GM23338 (cell line): ENCODE measurements around the gene SLC2A4RG.

ENCODE experiments used
- CREB1 ChIP-seq: fragments of 250-450 bp; sonication (Bioruptor Pico); IDR thresholded peaks from 2 replicates; pipeline ENCODE4 v1.5.0; 2020; ENCODE audit warnings: low read depth, mild to moderate bottlenecking, moderate library complexity
- CTCF ChIP-seq, 2 experiments: fragments of 200-600 bp in 1 of 2; sonication (generic) in 1 of 2; conservative IDR thresholded peaks; 2 replicates each; pipeline versions ENCODE4 v1.5.1 to v1.6.1; 2016 to 2017; ENCODE audit warnings: antibody characterized with exemption in 2 of 2, low read depth in 2 of 2, mild to moderate bottlenecking in 2 of 2, moderate library complexity in 1 of 2
- EZH2 ChIP-seq: fragments of 200-600 bp; sonication (generic); IDR thresholded peaks from one replicate; pipeline ENCODE4 v1.8.0; 2017; ENCODE audit warnings: antibody characterized with exemption, mild to moderate bottlenecking, low read depth; ENCODE audit not compliant: unreplicated experiment
- EZH2phosphoT487 ChIP-seq: fragments of 200-600 bp; sonication (generic); IDR thresholded peaks from one replicate; pipeline ENCODE4 v1.8.1; 2018; ENCODE audit warnings: antibody characterized with exemption; ENCODE audit not compliant: unreplicated experiment
- JUNB ChIP-seq: IDR thresholded peaks from one replicate; pipeline ENCODE4 v1.6.1; 2016; ENCODE audit warnings: antibody characterized with exemption; ENCODE audit not compliant: unreplicated experiment
- POLR2AphosphoS5 ChIP-seq: IDR thresholded peaks from 2 replicates; pipeline ENCODE4 v1.6.1; 2016; ENCODE audit warnings: antibody characterized with exemption, low read depth
- REST ChIP-seq: IDR thresholded peaks from one replicate; pipeline ENCODE4 v1.6.1; 2018; ENCODE audit warnings: antibody characterized with exemption; ENCODE audit not compliant: unreplicated experiment
- STAT1 ChIP-seq: IDR thresholded peaks from one replicate; pipeline ENCODE4 v1.6.1; 2016; ENCODE audit warnings: antibody characterized with exemption; ENCODE audit not compliant: unreplicated experiment
- ZNF331 ChIP-seq: fragments of 250-450 bp; sonication (Bioruptor Pico); IDR thresholded peaks from 2 replicates; pipeline ENCODE4 v1.5.0; 2020; ENCODE audit warnings: low read depth, mild to moderate bottlenecking, moderate library complexity
- ZNF462 ChIP-seq: fragments of 250-450 bp; sonication (Bioruptor Pico); IDR thresholded peaks from 2 replicates; pipeline ENCODE4 v1.5.0; 2020; ENCODE audit warnings: mild to moderate bottlenecking, moderate library complexity

DNA sequence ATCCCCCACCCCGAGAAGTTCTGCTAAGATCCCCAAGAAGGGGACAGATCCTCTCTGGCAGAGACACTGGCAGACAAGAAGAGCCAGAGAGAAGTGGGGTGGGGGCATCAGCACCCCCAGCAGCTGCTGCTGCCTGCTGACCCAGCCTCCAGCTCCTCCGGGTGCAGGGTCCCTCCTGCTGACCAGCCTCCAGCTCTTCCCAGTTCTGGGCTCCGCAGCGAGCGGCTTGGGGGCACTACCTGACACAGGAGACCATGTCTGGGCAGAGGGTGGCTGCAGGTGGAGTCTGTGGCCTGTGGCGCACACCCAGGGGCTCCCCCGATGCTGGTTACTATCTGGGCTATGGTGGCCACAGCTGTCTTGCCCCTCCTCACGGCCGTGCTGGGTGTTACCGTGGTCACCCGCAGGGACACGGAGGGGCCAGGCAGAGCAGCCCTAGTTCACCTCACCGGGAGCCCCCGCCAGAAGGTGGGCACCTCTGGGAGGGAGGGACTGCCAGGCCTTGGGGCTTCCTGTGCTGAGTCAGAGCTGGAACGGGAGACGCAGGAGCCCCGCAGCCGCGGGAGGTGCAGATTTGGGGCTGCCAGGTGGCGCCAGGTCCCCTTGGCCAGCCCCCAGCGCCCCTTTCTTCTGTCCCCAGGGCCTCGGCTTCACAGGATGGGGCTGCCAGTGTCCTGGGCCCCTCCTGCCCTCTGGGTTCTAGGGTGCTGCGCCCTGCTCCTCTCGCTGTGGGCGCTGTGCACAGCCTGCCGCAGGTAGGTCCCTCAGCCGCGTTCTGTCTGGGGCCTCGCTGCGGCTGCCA, 2.5 kb upstream of the SLC2A4RG start:
- TF ChIP-seq STAT1 (no peak), POLR2AphosphoS5 (no peak), CTCF (conservative IDR thresholded peaks at IDR 0.05; ENCODE audit: low read depth in 2 of 2) (no peak; a peak in 1 of 4 replicates), EZH2 (no peak), CREB1 (CRISPR knock-in tag) (no peak), JUNB (no peak), ZNF462 (CRISPR knock-in tag) (no peak), EZH2phosphoT487 (no peak), REST (no peak), ZNF331 (CRISPR knock-in tag) (no peak)
